ENCODE data around the gene DBP. TPM values are rescaled to one million over a fixed set of nuclear protein-coding genes. Genes with fewer than 3 reads are reported as not detected.
"Not testable (repeated sequence)": the region's sequence is repeated elsewhere in the genome, so short reads cannot be mapped to it uniquely, and the experiment has no call there.

The DBP gene
- total RNA-seq, 1 donor from 2014 or later, result 8.7 TPM

- Mint-ChIP-seq H3K27ac (no peak overlapping the region), H3K9me3 (no peaks in the 10 kb centered on the region), H3K4me3 (no peak overlapping the region), H3K36me3 (ENCODE audit: low read depth) (no peaks in the 10 kb centered on the region), H3K27me3 (no peaks in the 10 kb centered on the region), H3K4me1 (peaks cover 16% of the 10 kb centered on the region)
- ATAC-seq (ENCODE audit: low read depth) (no peak), DNase-seq (no peak)
- intact Hi-C loops (cut with micrococcal nuclease), result loop anchor here (2.0 kb wide), 1 partner anchor 55 kb away; no protein-coding TSS in a partner anchor
- TF ChIP-seq, protein P1, sequence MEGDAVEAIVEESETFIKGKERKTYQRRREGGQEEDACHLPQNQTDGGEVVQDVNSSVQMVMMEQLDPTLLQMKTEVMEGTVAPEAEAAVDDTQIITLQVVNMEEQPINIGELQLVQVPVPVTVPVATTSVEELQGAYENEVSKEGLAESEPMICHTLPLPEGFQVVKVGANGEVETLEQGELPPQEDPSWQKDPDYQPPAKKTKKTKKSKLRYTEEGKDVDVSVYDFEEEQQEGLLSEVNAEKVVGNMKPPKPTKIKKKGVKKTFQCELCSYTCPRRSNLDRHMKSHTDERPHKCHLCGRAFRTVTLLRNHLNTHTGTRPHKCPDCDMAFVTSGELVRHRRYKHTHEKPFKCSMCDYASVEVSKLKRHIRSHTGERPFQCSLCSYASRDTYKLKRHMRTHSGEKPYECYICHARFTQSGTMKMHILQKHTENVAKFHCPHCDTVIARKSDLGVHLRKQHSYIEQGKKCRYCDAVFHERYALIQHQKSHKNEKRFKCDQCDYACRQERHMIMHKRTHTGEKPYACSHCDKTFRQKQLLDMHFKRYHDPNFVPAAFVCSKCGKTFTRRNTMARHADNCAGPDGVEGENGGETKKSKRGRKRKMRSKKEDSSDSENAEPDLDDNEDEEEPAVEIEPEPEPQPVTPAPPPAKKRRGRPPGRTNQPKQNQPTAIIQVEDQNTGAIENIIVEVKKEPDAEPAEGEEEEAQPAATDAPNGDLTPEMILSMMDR (IDR thresholded peaks at IDR 0.05), result no peak
- POLR2A ChIA-PET, result interaction anchor here (0.6 kb wide), 1 partner anchor 11 kb away, joined by 3 read pairs; no protein-coding TSS in a partner anchor
- CTCF ChIA-PET, result interaction anchor here (0.9 kb wide), 1 partner anchor 15 kb away, joined by 3 read pairs; no protein-coding TSS in a partner anchor
Observed at GRCh38 chr19:48659768-48660167, 22.6 kb upstream of the DBP start.

DNA sequence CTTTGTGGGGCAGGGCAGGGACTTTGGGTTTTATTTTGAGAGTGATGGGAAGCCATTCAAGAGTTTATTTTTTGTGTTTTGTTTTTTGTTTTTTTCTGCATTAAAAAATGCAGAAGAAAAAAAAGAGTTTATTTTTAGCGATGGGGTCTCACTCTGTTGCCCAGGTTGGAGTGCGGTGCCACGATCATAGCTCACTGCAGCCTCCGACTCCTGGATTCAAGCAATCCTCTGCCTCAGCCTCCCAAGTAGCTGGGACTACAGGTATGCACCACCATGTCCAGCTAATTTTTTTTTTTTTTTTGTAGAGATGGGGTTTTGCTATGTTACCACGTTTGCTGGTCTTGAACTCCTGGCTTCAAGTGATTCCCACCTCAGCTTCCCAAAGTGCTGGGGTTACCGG is 21.3 kb upstream of the DBP start:
- ATAC-seq (ENCODE audit: low read depth), result no peak
- Mint-ChIP-seq H3K27me3 (no peaks in the 10 kb centered on the region), H3K36me3 (ENCODE audit: low read depth) (no peaks in the 10 kb centered on the region), H3K9me3 (no peaks in the 10 kb centered on the region), H3K4me3 (no peak overlapping the region), H3K4me1 (peaks cover 16% of the 10 kb centered on the region), H3K27ac (no peak overlapping the region)
- POLR2A ChIA-PET, result interaction anchor here (0.6 to 1.0 kb wide), 3 partner anchors 12 to 1016 kb away, joined by 3 to 4 read pairs (median 4); partner anchors contain the start of genes CA11 and NUCB1
- TF ChIP-seq, protein P1 (IDR thresholded peaks at IDR 0.05), result no peak
- intact Hi-C loops (cut with micrococcal nuclease), result no loop called here
- CTCF ChIA-PET, result no interaction called here
- no peak for DNase-seq

DNA sequence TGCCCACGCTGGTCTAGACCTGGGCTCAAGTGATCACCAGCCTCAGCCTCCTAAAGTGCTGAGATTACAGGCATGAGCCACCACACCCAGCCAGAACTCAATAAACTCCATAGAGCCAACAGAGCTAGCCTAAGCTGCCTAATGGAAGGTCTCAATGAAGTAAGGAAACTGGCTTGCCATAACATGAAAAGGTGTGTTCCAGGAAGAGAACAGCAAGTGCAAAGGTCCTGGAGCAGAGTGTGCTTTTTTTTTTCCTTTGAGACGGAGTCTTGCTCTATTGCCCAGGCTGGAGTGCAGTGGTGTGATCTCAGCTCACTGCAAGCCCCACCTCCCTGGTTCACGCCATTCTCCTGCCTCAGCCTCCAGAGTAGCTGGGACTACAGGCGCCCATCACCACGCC is 20.6 kb upstream of the DBP start:
- H3K4me3 Mint-ChIP-seq; H3K9me3 Mint-ChIP-seq; H3K27ac Mint-ChIP-seq; CTCF ChIA-PET; DNase-seq; intact Hi-C loops (cut with micrococcal nuclease); H3K27me3 Mint-ChIP-seq; H3K36me3 Mint-ChIP-seq (ENCODE audit: low read depth); ATAC-seq (ENCODE audit: low read depth): not testable (repeated sequence)
- POLR2A ChIA-PET, result interaction anchor here (0.7 to 1.6 kb wide), 3 partner anchors 9 to 242 kb away, joined by 3 to 4 read pairs (median 3); partner anchors contain the start of genes CA11 and NUCB1
- H3K4me1 Mint-ChIP-seq, result peaks cover 17% of the 10 kb centered on the region

- ATAC-seq (ENCODE audit: low read depth), result no peak
- Mint-ChIP-seq H3K9me3 (no peaks in the 10 kb centered on the region), H3K4me1 (peaks cover 20% of the 10 kb centered on the region), H3K36me3 (ENCODE audit: low read depth) (no peaks in the 10 kb centered on the region), H3K27ac (no peak overlapping the region), H3K27me3 (no peaks in the 10 kb centered on the region), H3K4me3 (no peak overlapping the region)
- intact Hi-C loops (cut with micrococcal nuclease), result no loop called here
- POLR2A ChIA-PET, result interaction anchor here (1.6 kb wide), 1 partner anchor 8 kb away, joined by 3 read pairs; no protein-coding TSS in a partner anchor
- CTCF ChIA-PET, result no interaction called here
- no peak for DNase-seq
- TF ChIP-seq, protein P1 (IDR thresholded peaks at IDR 0.05), result no peak
Observed at GRCh38 chr19:48656840-48657474, 19.8 kb upstream of the DBP start.

DNA sequence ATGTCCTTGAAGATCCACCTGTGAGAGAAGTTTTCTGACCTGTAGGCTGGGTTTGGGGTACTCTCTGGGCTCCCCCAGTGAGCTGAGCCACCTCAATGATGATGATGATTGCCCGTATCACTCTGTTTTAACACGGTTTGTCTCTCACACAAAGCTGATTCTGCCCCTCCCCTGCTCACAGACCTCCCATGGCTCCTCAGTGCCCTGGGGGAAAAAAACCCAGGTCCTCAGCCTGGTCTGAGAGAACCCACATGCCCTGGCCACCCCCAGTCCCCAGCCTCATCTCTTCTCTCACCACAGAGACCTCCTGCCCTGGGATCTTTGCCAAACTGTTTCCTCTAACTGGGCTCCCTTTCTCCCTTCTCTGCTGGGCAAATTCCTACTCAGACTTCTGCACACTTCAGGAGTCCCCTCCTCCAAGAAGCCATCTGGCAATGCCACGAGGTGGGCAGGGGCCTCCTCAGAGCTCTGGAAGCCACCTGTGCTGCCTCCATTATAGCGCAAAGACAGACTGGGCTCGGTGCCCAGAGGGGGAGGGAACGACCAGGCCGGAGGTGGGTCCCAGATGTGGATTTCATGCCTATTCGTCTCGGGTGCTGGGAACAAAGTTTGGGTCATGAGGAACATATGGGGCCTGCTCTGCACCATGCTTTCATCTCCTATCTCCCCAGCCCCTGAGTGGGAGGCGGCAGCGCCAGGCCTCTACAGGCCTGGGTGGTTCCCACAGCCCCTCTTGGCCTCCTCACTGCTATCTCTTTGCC is 17.3 kb upstream of the DBP start:
- H3K4me3 Mint-ChIP-seq, result no peak overlapping the region

More for the DNA sequence above, 17.3 kb upstream of the DBP start:
- H3K27me3 Mint-ChIP-seq, result no peaks in the 10 kb centered on the region
- ChIA-PET CTCF (no interaction called here), POLR2A (no interaction called here)
- TF ChIP-seq, protein P1 (IDR thresholded peaks at IDR 0.05), result no peak
- H3K36me3 Mint-ChIP-seq (ENCODE audit: low read depth), result no peaks in the 10 kb centered on the region
- no peak overlapping the region for H3K27ac Mint-ChIP-seq
- ATAC-seq (ENCODE audit: low read depth), result no peak
- intact Hi-C loops (cut with micrococcal nuclease), result no loop called here
- H3K9me3 Mint-ChIP-seq, result no peaks in the 10 kb centered on the region
- DNase-seq, result no peak
- H3K4me1 Mint-ChIP-seq, result peaks cover 17% of the 10 kb centered on the region
